GM12878 (cell line): ENCODE data around the gene CADPS. TPM values are rescaled to one million over a fixed set of nuclear protein-coding genes. Genes with fewer than 3 reads are reported as not detected.

Experiments
- ATAC-seq: fragments of 200-7000 bp; cut with Tn5 transposase; 3 replicates; pipeline ENCODE4 v1.9.1; 2020; ENCODE audit warnings: mild to moderate bottlenecking, moderate library complexity
- BruUV-seq: library from RNA; stranded (reverse); fragments of 400-500 nt; replicated peaks from 2 replicates; lab custom pipeline; 2021; lab: Mats Ljungman, UMichigan
- CTCF ChIA-PET: fragments of 300-600 bp; sonication (Branson Sonifier 250); formaldehyde crosslinking; extraction: SDS; loops from one replicate; lab custom pipeline; 2021; ENCODE audit warnings: inconsistent platforms; lab: Yijun Ruan, JAX
- POLR2A ChIA-PET: fragments of 350-600 bp; formaldehyde crosslinking; extraction: SDS; loops from one replicate; lab custom pipeline; 2021; ENCODE audit warnings: inconsistent platforms; lab: Charles Lee
- RAD21 ChIA-PET: fragments of 300-600 bp; sonication (Branson Sonifier 250); formaldehyde crosslinking; loops from one replicate; lab custom pipeline; 2023; ENCODE audit warnings: antibody characterized with exemption; ENCODE audit not compliant: unreplicated experiment; lab: Charles Lee
- SMC1A ChIA-PET: fragments of 300-600 bp; sonication (Branson Sonifier 250); formaldehyde crosslinking; loops from one replicate; lab custom pipeline; 2023; ENCODE audit not compliant: unreplicated experiment, uncharacterized antibody; lab: Charles Lee
- DNase-seq: peaks from one replicate; pipeline ENCODE4 v3.0.0-alpha.2; 2011; ENCODE audit warnings: low read depth, low spot score
- FAIRE-seq: peaks from 3 replicates; lab custom pipeline; 2011; peaks lifted over from hg19 to GRCh38; lab: Jason Lieb, UNC
- H2AFZ ChIP-seq: 2 replicates; pipeline ENCODE4 v1.6.0; 2011; ENCODE audit warnings: low read depth, low read length, control low read depth; ENCODE audit not compliant: control insufficient read depth
- H3K27ac ChIP-seq: 2 replicates; pipeline ENCODE4 v1.5.1; 2011; ENCODE audit warnings: control low read depth; ENCODE audit not compliant: control insufficient read depth, insufficient read depth
- H3K27me3 ChIP-seq, 2 experiments: replicated peaks in 1 of 2; 2 replicates each; pipeline versions ENCODE4 v1.6.0 to v1.6.1; 2011; ENCODE audit warnings: low read length in 1 of 2; ENCODE audit not compliant: control insufficient read depth in 2 of 2, insufficient read depth in 2 of 2
- H3K36me3 ChIP-seq, 2 experiments: 2 replicates each; pipeline ENCODE4 v1.5.1; 2011; ENCODE audit warnings: low read length in 1 of 2; ENCODE audit not compliant: control insufficient read depth in 2 of 2, insufficient read depth in 2 of 2
- H3K4me1 ChIP-seq: 2 replicates; pipeline ENCODE4 v1.6.1; 2011; ENCODE audit warnings: mild to moderate bottlenecking, low read length, moderate library complexity, mixed read lengths; ENCODE audit not compliant: control insufficient read depth, insufficient read depth
- H3K4me2 ChIP-seq: 2 replicates; pipeline ENCODE4 v1.6.0; 2011; ENCODE audit warnings: control low read depth; ENCODE audit not compliant: control insufficient read depth, insufficient read depth
- H3K4me3 ChIP-seq: fragments of 200-600 bp; sonication (generic); 2 replicates; pipeline ENCODE4 v1.5.1; 2016
- H3K79me2 ChIP-seq: 2 replicates; pipeline ENCODE4 v1.6.0; 2011; ENCODE audit warnings: low read length; ENCODE audit not compliant: control insufficient read depth, insufficient read depth
- H3K9ac ChIP-seq: 2 replicates; pipeline ENCODE4 v1.8.0; 2011; ENCODE audit warnings: low read length, control low read depth, mixed read lengths; ENCODE audit not compliant: control insufficient read depth, insufficient read depth
- H3K9me3 ChIP-seq: replicated peaks from 3 replicates; pipeline ENCODE4 v1.5.1; 2011; ENCODE audit warnings: mild to moderate bottlenecking, low read length; ENCODE audit not compliant: control insufficient read depth, insufficient read depth
- H4K20me1 ChIP-seq: 2 replicates; pipeline ENCODE4 v1.6.0; 2011; ENCODE audit not compliant: control insufficient read depth, insufficient read depth
- CBX5 ChIP-seq: sonication (generic); IDR thresholded peaks from 2 replicates; pipeline ENCODE4 v1.6.1; 2016; ENCODE audit warnings: low read depth, moderate library complexity, mild to moderate bottlenecking, inconsistent platforms
- CHD4 ChIP-seq: fragments of 200-600 bp; sonication (generic); IDR thresholded peaks from 2 replicates; pipeline ENCODE4 v1.6.1; 2016; ENCODE audit warnings: mild to moderate bottlenecking
- EP300 ChIP-seq, 2 experiments: fragments of 150-350 bp in 1 of 2; IDR thresholded peaks; 2 replicates each; pipeline ENCODE4 v1.6.1; 2011 to 2012; ENCODE audit warnings: low read depth in 2 of 2, low read length in 2 of 2, borderline replicate concordance in 1 of 2, improper control_type of control experiment in 1 of 2, inconsistent platforms in 1 of 2; ENCODE audit not compliant: control insufficient read depth in 1 of 2
- ESRRA ChIP-seq: IDR thresholded peaks from 2 replicates; pipeline ENCODE4 v1.6.1; 2012; ENCODE audit warnings: mild to moderate bottlenecking, low read length, improper control_type of control experiment
- ETV6 ChIP-seq, 2 experiments: fragments of 450-650 bp in 1 of 2; IDR thresholded peaks in 1 of 2; conservative IDR thresholded peaks in 1 of 2; 2 replicates each; pipeline ENCODE4 v1.6.1; 2014; ENCODE audit warnings: antibody characterized with exemption in 1 of 2, borderline replicate concordance in 1 of 2, low read depth in 1 of 2, mild to moderate bottlenecking in 1 of 2, moderate library complexity in 1 of 2
- MTA3 ChIP-seq: IDR thresholded peaks from 2 replicates; pipeline ENCODE4 v1.6.1; 2012; ENCODE audit warnings: low read length, inconsistent platforms, borderline replicate concordance
- NR2C1 ChIP-seq: fragments of 450-650 bp; IDR thresholded peaks from 2 replicates; pipeline ENCODE4 v1.6.1; 2017; ENCODE audit warnings: antibody characterized with exemption, mild to moderate bottlenecking, moderate library complexity
- NR2C2 ChIP-seq: IDR thresholded peaks from 2 replicates; pipeline ENCODE4 v1.6.1; 2011; ENCODE audit warnings: borderline replicate concordance, low read depth; ENCODE audit not compliant: control insufficient read depth, insufficient read length
- SUPT20H ChIP-seq: IDR thresholded peaks from 2 replicates; pipeline ENCODE4 v1.6.1; 2011; ENCODE audit warnings: low read depth, mild to moderate bottlenecking, low read length, moderate library complexity, borderline replicate concordance; ENCODE audit not compliant: control insufficient read depth
- SUZ12 ChIP-seq: fragments of 200-600 bp; sonication (generic); IDR thresholded peaks from one replicate; pipeline ENCODE4 v1.6.1; 2018; ENCODE audit warnings: antibody characterized with exemption, mild to moderate bottlenecking; ENCODE audit not compliant: unreplicated experiment
- WGBS: methylation state at CpG from one replicate; pipeline ENCODE4 v1.1.6; 2016; ENCODE audit warnings: low lambda C conversion rate; ENCODE audit not compliant: insufficient replicate concordance, insufficient coverage; ENCODE audit errors: missing lambda C conversion rate; 5-methylcytosine and 5-hydroxymethylcytosine counted together
- in situ Hi-C: fragments of 300-500 bp; cut with MboI; formaldehyde crosslinking; loops from 9 replicates; pipeline ENCODE4 v1.14.3; 2018; ENCODE audit warnings: mixed read lengths
- intact Hi-C: fragments of 100-400 bp; cut with micrococcal nuclease; formaldehyde crosslinking; loops from one replicate; pipeline ENCODE4 v1.14.2; 2022; ENCODE audit not compliant: unreplicated experiment
- polyA plus RNA-seq, 11 experiments: library from polyadenylated mRNA; depleted of rRNA in 4 of 11; unstranded in 6 of 11; stranded (reverse) in 5 of 11; fragments of >200 nt; fragmentation: Nextera tagmentation in 4 of 11; fragmentation: Illumina TruSeq in 1 of 11; extraction: Ambion mirVana in 4 of 11; extraction: Trizol in 1 of 11; gene quantifications; 1 replicate in 1 of 11; 2 replicates in 10 of 11; pipeline versions ENCODE4 v1.2.1 to v1.2.3, GENCODE V29; 2011 to 2016; ENCODE audit warnings: inconsistent platforms in 2 of 11, missing spikeins in 2 of 11, low read depth in 1 of 11
- total RNA-seq, 4 experiments: library from RNA; depleted of rRNA in 3 of 4; stranded (reverse); fragments of >200 nt in 3 of 4; fragmentation: Illumina TruSeq in 1 of 4; extraction: Trizol in 1 of 4; gene quantifications; 2 replicates each; pipeline versions ENCODE4 v1.2.1 to v1.2.3, GENCODE V29; 2013 to 2021
- TF ChIP-seq, protein P1 (sequence below): fragments of 450-650 bp; IDR thresholded peaks from 2 replicates; pipeline ENCODE4 v1.6.1; 2016; ENCODE audit warnings: mild to moderate bottlenecking
- TF ChIP-seq, protein P2 (sequence below), 3 experiments: IDR thresholded peaks in 2 of 3; conservative IDR thresholded peaks in 1 of 3; 2 replicates each; pipeline ENCODE4 v1.5.1; 2011; ENCODE audit warnings: low read depth in 3 of 3, low read length in 3 of 3, mild to moderate bottlenecking in 3 of 3, control low read depth in 2 of 3, moderate library complexity in 2 of 3, inconsistent platforms in 1 of 3, mixed read lengths in 1 of 3; ENCODE audit not compliant: control insufficient read depth in 2 of 3, insufficient read depth in 1 of 3; ENCODE audit errors: extremely low read depth in 1 of 3
- TF ChIP-seq, protein P3 (sequence below): IDR thresholded peaks from 2 replicates; pipeline ENCODE4 v1.6.1; 2012; ENCODE audit warnings: low read length, inconsistent platforms
- TF ChIP-seq, protein P4 (sequence below): fragments of 450-650 bp; IDR thresholded peaks from 2 replicates; pipeline ENCODE4 v1.6.1; 2017; ENCODE audit warnings: antibody characterized with exemption, mild to moderate bottlenecking, moderate library complexity

Gene CADPS
- total and polyA plus RNA-seq, 10 of the 15 experiments (the other 5 are each of a cell fraction or from before 2014, with no cell fraction given): 0.20 TPM; not detected in 9

DNA sequence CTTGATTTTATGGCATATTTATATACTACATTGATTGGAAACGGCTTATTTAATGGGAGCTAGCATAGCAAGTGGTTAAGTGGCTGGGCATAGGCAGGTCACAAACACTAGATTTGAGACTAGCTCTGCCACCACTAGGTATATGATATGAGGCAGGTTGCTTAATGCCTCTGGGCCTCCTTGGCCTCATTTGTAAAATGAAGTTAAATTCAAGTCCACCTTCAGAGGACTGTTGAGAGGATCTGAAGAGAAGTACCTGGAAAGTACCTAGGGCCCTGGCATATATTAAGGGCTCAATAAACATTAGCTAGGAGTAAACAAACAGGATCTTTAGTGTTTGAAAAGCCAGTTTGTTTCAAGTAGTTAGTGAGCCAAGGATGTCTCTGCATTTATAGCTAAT is 335.5 kb downstream of the CADPS start:
- ATAC-seq (no peak), DNase-seq (no peak), FAIRE-seq (no peak)
- in situ Hi-C loops (no loop called here), intact Hi-C loops (no loop called here)
- SMC1A ChIA-PET: interaction anchor here (0.7 to 1.2 kb wide), 3 partner anchors 15 to 858 kb away, joined by 3 to 4 read pairs (median 3); no protein-coding TSS in a partner anchor
- RAD21 ChIA-PET: no interaction called here
- WGBS: 0% methylated on average over 1 of the region's 1 CpG
- Histone ChIP-seq H3K27me3 (no peaks in the 10 kb centered on the region; a peak in 2 of 4 replicates), H3K4me3 (no peak overlapping the region), H3K9me3 (no peaks in the 10 kb centered on the region), H4K20me1 (no peaks in the 10 kb centered on the region), H3K27ac (no peak overlapping the region), H3K4me2 (no peak overlapping the region), H3K36me3 (no peaks in the 10 kb centered on the region), H3K9ac (no peak overlapping the region), H3K79me2 (no peaks in the 10 kb centered on the region), H3K4me1 (no peaks in the 10 kb centered on the region), H2AFZ (no peak overlapping the region)
- CTCF ChIA-PET: interaction anchor here (0.9 to 1.5 kb wide), 5 partner anchors 9 to 339 kb away, joined by 3 to 6 read pairs (median 3); no protein-coding TSS in a partner anchor
- POLR2A ChIA-PET: no interaction called here
- TF ChIP-seq NR2C2 (no peak), ETV6 (conservative IDR thresholded peaks at IDR 0.05 in 1 of 2, IDR thresholded peaks at IDR 0.05 in 1 of 2; ENCODE audit: borderline replicate concordance in 1 of 2, low read depth in 1 of 2) (no peak), CHD4 (no peak), ESRRA (no peak), MTA3 (no peak), EP300 (IDR thresholded peaks at IDR 0.05; ENCODE audit: borderline replicate concordance in 1 of 2, control insufficient read depth in 1 of 2, low read depth in 2 of 2, low read length in 2 of 2) (no peak), NR2C1 (no peak), CBX5 (no peak), SUZ12 (no peak), SUPT20H (no peak)
- TF ChIP-seq, protein P1, sequence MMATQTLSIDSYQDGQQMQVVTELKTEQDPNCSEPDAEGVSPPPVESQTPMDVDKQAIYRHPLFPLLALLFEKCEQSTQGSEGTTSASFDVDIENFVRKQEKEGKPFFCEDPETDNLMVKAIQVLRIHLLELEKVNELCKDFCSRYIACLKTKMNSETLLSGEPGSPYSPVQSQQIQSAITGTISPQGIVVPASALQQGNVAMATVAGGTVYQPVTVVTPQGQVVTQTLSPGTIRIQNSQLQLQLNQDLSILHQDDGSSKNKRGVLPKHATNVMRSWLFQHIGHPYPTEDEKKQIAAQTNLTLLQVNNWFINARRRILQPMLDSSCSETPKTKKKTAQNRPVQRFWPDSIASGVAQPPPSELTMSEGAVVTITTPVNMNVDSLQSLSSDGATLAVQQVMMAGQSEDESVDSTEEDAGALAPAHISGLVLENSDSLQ: no peak
- TF ChIP-seq, protein P2, sequence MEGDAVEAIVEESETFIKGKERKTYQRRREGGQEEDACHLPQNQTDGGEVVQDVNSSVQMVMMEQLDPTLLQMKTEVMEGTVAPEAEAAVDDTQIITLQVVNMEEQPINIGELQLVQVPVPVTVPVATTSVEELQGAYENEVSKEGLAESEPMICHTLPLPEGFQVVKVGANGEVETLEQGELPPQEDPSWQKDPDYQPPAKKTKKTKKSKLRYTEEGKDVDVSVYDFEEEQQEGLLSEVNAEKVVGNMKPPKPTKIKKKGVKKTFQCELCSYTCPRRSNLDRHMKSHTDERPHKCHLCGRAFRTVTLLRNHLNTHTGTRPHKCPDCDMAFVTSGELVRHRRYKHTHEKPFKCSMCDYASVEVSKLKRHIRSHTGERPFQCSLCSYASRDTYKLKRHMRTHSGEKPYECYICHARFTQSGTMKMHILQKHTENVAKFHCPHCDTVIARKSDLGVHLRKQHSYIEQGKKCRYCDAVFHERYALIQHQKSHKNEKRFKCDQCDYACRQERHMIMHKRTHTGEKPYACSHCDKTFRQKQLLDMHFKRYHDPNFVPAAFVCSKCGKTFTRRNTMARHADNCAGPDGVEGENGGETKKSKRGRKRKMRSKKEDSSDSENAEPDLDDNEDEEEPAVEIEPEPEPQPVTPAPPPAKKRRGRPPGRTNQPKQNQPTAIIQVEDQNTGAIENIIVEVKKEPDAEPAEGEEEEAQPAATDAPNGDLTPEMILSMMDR (IDR thresholded peaks at IDR 0.05 in 2 of 3, conservative IDR thresholded peaks at IDR 0.05 in 1 of 3; ENCODE audit: control insufficient read depth in 2 of 3, extremely low read depth in 1 of 3, insufficient read depth in 1 of 3, low read depth in 3 of 3, low read length in 3 of 3): no peak
- TF ChIP-seq, protein P3, sequence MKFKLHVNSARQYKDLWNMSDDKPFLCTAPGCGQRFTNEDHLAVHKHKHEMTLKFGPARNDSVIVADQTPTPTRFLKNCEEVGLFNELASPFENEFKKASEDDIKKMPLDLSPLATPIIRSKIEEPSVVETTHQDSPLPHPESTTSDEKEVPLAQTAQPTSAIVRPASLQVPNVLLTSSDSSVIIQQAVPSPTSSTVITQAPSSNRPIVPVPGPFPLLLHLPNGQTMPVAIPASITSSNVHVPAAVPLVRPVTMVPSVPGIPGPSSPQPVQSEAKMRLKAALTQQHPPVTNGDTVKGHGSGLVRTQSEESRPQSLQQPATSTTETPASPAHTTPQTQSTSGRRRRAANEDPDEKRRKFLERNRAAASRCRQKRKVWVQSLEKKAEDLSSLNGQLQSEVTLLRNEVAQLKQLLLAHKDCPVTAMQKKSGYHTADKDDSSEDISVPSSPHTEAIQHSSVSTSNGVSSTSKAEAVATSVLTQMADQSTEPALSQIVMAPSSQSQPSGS: no peak
- TF ChIP-seq, protein P4, sequence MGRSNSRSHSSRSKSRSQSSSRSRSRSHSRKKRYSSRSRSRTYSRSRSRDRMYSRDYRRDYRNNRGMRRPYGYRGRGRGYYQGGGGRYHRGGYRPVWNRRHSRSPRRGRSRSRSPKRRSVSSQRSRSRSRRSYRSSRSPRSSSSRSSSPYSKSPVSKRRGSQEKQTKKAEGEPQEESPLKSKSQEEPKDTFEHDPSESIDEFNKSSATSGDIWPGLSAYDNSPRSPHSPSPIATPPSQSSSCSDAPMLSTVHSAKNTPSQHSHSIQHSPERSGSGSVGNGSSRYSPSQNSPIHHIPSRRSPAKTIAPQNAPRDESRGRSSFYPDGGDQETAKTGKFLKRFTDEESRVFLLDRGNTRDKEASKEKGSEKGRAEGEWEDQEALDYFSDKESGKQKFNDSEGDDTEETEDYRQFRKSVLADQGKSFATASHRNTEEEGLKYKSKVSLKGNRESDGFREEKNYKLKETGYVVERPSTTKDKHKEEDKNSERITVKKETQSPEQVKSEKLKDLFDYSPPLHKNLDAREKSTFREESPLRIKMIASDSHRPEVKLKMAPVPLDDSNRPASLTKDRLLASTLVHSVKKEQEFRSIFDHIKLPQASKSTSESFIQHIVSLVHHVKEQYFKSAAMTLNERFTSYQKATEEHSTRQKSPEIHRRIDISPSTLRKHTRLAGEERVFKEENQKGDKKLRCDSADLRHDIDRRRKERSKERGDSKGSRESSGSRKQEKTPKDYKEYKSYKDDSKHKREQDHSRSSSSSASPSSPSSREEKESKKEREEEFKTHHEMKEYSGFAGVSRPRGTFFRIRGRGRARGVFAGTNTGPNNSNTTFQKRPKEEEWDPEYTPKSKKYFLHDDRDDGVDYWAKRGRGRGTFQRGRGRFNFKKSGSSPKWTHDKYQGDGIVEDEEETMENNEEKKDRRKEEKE: no peak
- BruUV-seq: no TSS peak
